Spleen (tissue), 7 donors: Measurements from ENCODE around the gene MKRN1.

ENCODE experiments used
- POLR2A ChIP-seq, 3 donors: fragments of 450-650 bp; IDR thresholded peaks; one replicate each; pipeline ENCODE4 v1.5.1; 2017; ENCODE audit warnings: antibody characterized with exemption in 3 of 3, mild to moderate bottlenecking in 1 of 3
- TF ChIP-seq, protein P1 (sequence below), 11 experiments: fragments of 200-600 bp in 7 of 11; fragments of 450-650 bp in 4 of 11; sonication (generic) in 4 of 11; IDR thresholded peaks in 8 of 11; conservative IDR thresholded peaks in 3 of 11; 1 replicate in 7 of 11; 2 replicates in 4 of 11; pipeline versions ENCODE4 v1.4.0 to v1.8.0; 2016 to 2021; ENCODE audit warnings: antibody characterized with exemption in 11 of 11, inconsistent platforms in 4 of 11, mild to moderate bottlenecking in 1 of 11
- donor health status: DM: no; HTN: no; CAD: no; lungs with moderate emphysema.
- donor health status: DM: no; HTN: no; CAD: no.
- donor health status: DM: no; HTN: no; CAD: no.

DNA sequence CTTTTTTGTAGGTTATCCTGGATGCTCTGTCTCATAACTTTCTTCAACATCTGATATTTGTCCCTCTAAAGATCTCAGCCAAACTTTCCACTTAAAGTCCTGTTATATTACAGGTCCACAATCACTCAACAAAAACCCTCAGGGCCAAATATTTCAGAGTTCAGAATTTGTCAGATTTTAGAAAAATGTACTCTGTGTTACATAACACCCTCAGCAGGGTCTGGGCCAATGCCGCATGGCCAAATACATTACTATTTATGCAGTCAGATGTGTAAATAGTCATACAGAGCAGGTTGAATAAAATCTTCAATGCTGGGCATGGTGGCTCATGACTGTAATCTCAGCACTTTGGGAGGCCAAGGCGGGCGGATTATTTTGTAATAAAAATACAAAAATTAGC lies 63.9 kb downstream of the MKRN1 start:
- TF ChIP-seq, protein P1, sequence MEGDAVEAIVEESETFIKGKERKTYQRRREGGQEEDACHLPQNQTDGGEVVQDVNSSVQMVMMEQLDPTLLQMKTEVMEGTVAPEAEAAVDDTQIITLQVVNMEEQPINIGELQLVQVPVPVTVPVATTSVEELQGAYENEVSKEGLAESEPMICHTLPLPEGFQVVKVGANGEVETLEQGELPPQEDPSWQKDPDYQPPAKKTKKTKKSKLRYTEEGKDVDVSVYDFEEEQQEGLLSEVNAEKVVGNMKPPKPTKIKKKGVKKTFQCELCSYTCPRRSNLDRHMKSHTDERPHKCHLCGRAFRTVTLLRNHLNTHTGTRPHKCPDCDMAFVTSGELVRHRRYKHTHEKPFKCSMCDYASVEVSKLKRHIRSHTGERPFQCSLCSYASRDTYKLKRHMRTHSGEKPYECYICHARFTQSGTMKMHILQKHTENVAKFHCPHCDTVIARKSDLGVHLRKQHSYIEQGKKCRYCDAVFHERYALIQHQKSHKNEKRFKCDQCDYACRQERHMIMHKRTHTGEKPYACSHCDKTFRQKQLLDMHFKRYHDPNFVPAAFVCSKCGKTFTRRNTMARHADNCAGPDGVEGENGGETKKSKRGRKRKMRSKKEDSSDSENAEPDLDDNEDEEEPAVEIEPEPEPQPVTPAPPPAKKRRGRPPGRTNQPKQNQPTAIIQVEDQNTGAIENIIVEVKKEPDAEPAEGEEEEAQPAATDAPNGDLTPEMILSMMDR (IDR thresholded peaks at IDR 0.05 in 8 of 11, conservative IDR thresholded peaks at IDR 0.05 in 3 of 11), result no peak
- TF ChIP-seq POLR2A (IDR thresholded peaks at IDR 0.05), result no peak
